ENCODE measurements around the gene PLD6.

PLD6 gene

GRCh38 chr17:17165666-17166308, 40.3 kb downstream of the PLD6 start:
- Histone ChIP-seq H4K20me1 (ENCODE audit: control insufficient read depth, insufficient read depth, low read depth, low read length) (no peaks in the 10 kb centered on the region), H3F3A (ENCODE audit: control insufficient read depth, insufficient read depth) (no peaks in the 10 kb centered on the region), H3K4me2 (ENCODE audit: low read length) (no peak overlapping the region), H3K4me3 (ENCODE audit: low read length) (no peak overlapping the region), H3K27ac (ENCODE audit: low read depth, low read length) (no peak overlapping the region), H3K9me2 (replicated peaks; ENCODE audit: control insufficient read depth, low read length) (no peaks in the 10 kb centered on the region), H3K9me3 (ENCODE audit: control insufficient read depth, insufficient read depth, low read length) (no peaks in the 10 kb centered on the region), H3K79me2 (ENCODE audit: control insufficient read depth, low read length) (no peaks in the 10 kb centered on the region), H3K36me3 (ENCODE audit: control insufficient read depth, low read length) (peaks cover 29% of the 10 kb centered on the region), H3K27me3 (ENCODE audit: control insufficient read depth, low read length) (no peaks in the 10 kb centered on the region), H3K4me1 (ENCODE audit: control insufficient read depth, low read length) (no peaks in the 10 kb centered on the region)
- TF ChIP-seq CTCF (IDR thresholded peaks at IDR 0.05; ENCODE audit: low read depth, low read length, poor library complexity, severe bottlenecking) (no peak), EZH2phosphoT487 (IDR thresholded peaks at IDR 0.05; ENCODE audit: borderline replicate concordance, low read length) (no peak)

- H3F3A ChIP-seq (ENCODE audit: control insufficient read depth, insufficient read depth), result no peaks in the 10 kb centered on the region
- no peak overlapping the region for H3K4me2 ChIP-seq (ENCODE audit: low read length)
- no peaks in the 10 kb centered on the region for H3K27me3 ChIP-seq (ENCODE audit: control insufficient read depth, low read length)
- no peaks in the 10 kb centered on the region for H3K79me2 ChIP-seq (ENCODE audit: control insufficient read depth, low read length)
- H3K36me3 ChIP-seq (ENCODE audit: control insufficient read depth, low read length), result peaks cover 35% of the 10 kb centered on the region
- no peaks in the 10 kb centered on the region for H3K9me2 ChIP-seq (replicated peaks; ENCODE audit: control insufficient read depth, low read length)
- no peaks in the 10 kb centered on the region for H3K4me1 ChIP-seq (ENCODE audit: control insufficient read depth, low read length)
- H3K4me3 ChIP-seq (ENCODE audit: low read length), result no peak overlapping the region
- no peaks in the 10 kb centered on the region for H3K9me3 ChIP-seq (ENCODE audit: control insufficient read depth, insufficient read depth, low read length)
- TF ChIP-seq CTCF (IDR thresholded peaks at IDR 0.05; ENCODE audit: low read depth, low read length, poor library complexity, severe bottlenecking) (no peak), EZH2phosphoT487 (IDR thresholded peaks at IDR 0.05; ENCODE audit: borderline replicate concordance, low read length) (no peak)
- H3K27ac ChIP-seq (ENCODE audit: low read depth, low read length), result no peak overlapping the region
- H4K20me1 ChIP-seq (ENCODE audit: control insufficient read depth, insufficient read depth, low read depth, low read length), result no peaks in the 10 kb centered on the region
Observed at GRCh38 chr17:17164676-17165075, 41.5 kb downstream of the PLD6 start.

DNA sequence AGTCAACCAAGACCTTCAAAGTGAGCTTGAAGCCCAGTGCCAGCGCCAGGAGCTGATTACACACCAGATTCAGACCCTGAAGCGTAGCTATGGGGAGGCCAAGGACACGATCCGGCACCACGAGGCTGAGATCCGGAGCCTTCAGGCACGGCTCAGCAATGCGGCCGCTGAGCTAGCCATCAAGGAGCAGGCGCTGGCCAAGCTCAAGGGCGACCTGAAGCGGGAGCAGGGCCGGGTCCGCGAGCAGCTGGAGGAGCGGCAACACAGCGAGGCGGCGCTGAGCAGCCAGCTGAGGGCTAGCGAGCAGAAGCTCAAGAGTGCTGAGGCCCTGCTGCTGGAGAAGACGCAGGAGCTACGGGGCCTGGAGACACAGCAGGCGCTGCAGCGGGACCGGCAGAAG, 42.0 kb downstream of the PLD6 start:
- Histone ChIP-seq H3K4me2 (ENCODE audit: low read length) (no peak overlapping the region), H3K4me1 (ENCODE audit: control insufficient read depth, low read length) (no peaks in the 10 kb centered on the region), H3K9me3 (ENCODE audit: control insufficient read depth, insufficient read depth, low read length) (no peaks in the 10 kb centered on the region), H3K36me3 (ENCODE audit: control insufficient read depth, low read length) (peaks cover 39% of the 10 kb centered on the region), H3K79me2 (ENCODE audit: control insufficient read depth, low read length) (no peaks in the 10 kb centered on the region), H3K27ac (ENCODE audit: low read depth, low read length) (no peak overlapping the region), H3F3A (ENCODE audit: control insufficient read depth, insufficient read depth) (no peaks in the 10 kb centered on the region), H3K27me3 (ENCODE audit: control insufficient read depth, low read length) (no peaks in the 10 kb centered on the region), H3K4me3 (ENCODE audit: low read length) (no peak overlapping the region), H4K20me1 (ENCODE audit: control insufficient read depth, insufficient read depth, low read depth, low read length) (no peaks in the 10 kb centered on the region), H3K9me2 (replicated peaks; ENCODE audit: control insufficient read depth, low read length) (no peaks in the 10 kb centered on the region)
- TF ChIP-seq EZH2phosphoT487 (IDR thresholded peaks at IDR 0.05; ENCODE audit: borderline replicate concordance, low read length), result no peak
- TF ChIP-seq CTCF (IDR thresholded peaks at IDR 0.05; ENCODE audit: low read depth, low read length, poor library complexity, severe bottlenecking), result no peak

All from DOHH2 (cell line).